ENCODE results near the gene PAPPA2. TPM values are rescaled to one million over a fixed set of nuclear protein-coding genes. Genes with fewer than 3 reads are reported as not detected.

The PAPPA2 gene
- total and polyA plus RNA-seq, 7 experiments from 2014 or later = 0.07 to 0.29 (median 0.21) TPM; not detected in 4

- Histone ChIP-seq H3K9me3 (ENCODE audit: control insufficient read depth in 2 of 3, low read length in 3 of 3) (no peaks in the 10 kb centered on the region), H3K27me3 (ENCODE audit: control insufficient read depth in 2 of 2, insufficient read depth in 2 of 2, low read length in 2 of 2) (no peaks in the 10 kb centered on the region), H3K4me3 (ENCODE audit: low read length) (no peak overlapping the region), H3K36me3 (ENCODE audit: control insufficient read depth in 2 of 3, insufficient read depth in 3 of 3, low read length in 3 of 3) (no peaks in the 10 kb centered on the region), H3K27ac (ENCODE audit: low read depth, low read length) (no peak overlapping the region), H3K4me1 (ENCODE audit: control insufficient read depth in 2 of 2, insufficient read depth in 2 of 2, low read length in 2 of 2) (no peaks in the 10 kb centered on the region)
- Mint-ChIP-seq H3K4me1 (no peaks in the 10 kb centered on the region), H3K4me3 (no peak overlapping the region), H3K27me3 (peaks cover 0 to 4% (median 0%) of the 10 kb centered on the region in 5 donors), H3K27ac (no peak overlapping the region), H3K9me3 (peaks cover 0 to 5% (median 0%) of the 10 kb centered on the region in 11 donors), H3K36me3 (no peaks in the 10 kb centered on the region)
- DNase-seq (no peak), ATAC-seq (no peak)
- ChIA-PET POLR2A (no interaction called here), CTCF (no interaction called here)
- intact Hi-C loops (cut with micrococcal nuclease) = no loop called here
These were observed 132.2 kb downstream of the PAPPA2 start for GRCh38 chr1:176595217-176595616.

- no peaks in the 10 kb centered on the region for H3K9me3 ChIP-seq (ENCODE audit: control insufficient read depth in 2 of 3, low read length in 3 of 3)
- no peaks in the 10 kb centered on the region for H3K27me3 ChIP-seq (ENCODE audit: control insufficient read depth in 2 of 2, insufficient read depth in 2 of 2, low read length in 2 of 2)
- intact Hi-C loops (cut with micrococcal nuclease) = no loop called here
- ChIA-PET POLR2A (no interaction called here), CTCF (no interaction called here)
- no peaks in the 10 kb centered on the region for H3K36me3 ChIP-seq (ENCODE audit: control insufficient read depth in 2 of 3, insufficient read depth in 3 of 3, low read length in 3 of 3)
- no peak for ATAC-seq
- H3K27me3 Mint-ChIP-seq = no peaks in the 10 kb centered on the region
- H3K27ac ChIP-seq (ENCODE audit: low read depth, low read length) = no peak overlapping the region
- H3K4me3 ChIP-seq (ENCODE audit: low read length) = no peak overlapping the region
- no peak for DNase-seq
- no peak overlapping the region for H3K4me3 Mint-ChIP-seq
- no peaks in the 10 kb centered on the region for H3K4me1 Mint-ChIP-seq
- no peak overlapping the region for H3K27ac Mint-ChIP-seq
- no peaks in the 10 kb centered on the region for H3K36me3 Mint-ChIP-seq
- peaks cover 0 to 4% (median 0%) of the 10 kb centered on the region in 11 donors for H3K9me3 Mint-ChIP-seq
- H3K4me1 ChIP-seq (ENCODE audit: control insufficient read depth in 2 of 2, insufficient read depth in 2 of 2, low read length in 2 of 2) = no peaks in the 10 kb centered on the region
These were observed 138.4 kb downstream of the PAPPA2 start for GRCh38 chr1:176601348-176601747.

DNA sequence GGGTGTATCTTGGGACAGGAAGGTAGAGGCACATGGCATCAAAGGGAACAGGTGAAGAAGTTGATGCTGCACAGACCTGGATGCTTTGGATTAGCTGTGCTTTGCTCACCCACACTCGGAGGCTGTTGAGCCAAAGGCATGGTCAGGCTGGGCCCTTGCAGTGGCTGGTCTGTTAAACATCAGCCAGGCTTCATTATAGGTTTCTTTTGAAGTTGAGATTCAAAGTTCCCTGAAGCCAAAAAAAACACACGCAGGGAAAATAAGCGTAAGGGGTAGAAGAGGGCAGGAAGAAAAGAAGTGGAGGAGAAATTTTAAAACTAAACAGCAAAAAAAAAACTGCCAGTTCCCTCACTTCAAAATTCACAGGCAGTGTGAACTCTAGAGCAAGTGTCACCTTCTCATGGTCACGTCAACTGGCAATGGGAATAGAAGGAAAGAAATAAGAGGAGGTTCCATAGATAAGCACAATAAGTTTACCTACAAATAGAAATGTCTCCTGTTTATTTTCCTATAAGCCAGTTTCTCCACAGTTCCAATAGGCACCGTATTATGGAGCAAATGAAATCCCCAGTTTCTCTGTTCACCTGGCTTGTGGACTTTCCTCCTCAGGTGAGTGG lies 139.5 kb downstream of the PAPPA2 start:
- Mint-ChIP-seq H3K9me3 (peaks cover 0 to 4% (median 0%) of the 10 kb centered on the region in 11 donors), H3K4me3 (no peak overlapping the region), H3K27me3 (no peaks in the 10 kb centered on the region), H3K36me3 (no peaks in the 10 kb centered on the region), H3K27ac (no peak overlapping the region), H3K4me1 (no peaks in the 10 kb centered on the region)
- no peak overlapping the region for H3K4me3 ChIP-seq (ENCODE audit: low read length)
- no peaks in the 10 kb centered on the region for H3K27me3 ChIP-seq (ENCODE audit: control insufficient read depth in 2 of 2, insufficient read depth in 2 of 2, low read length in 2 of 2)
- H3K36me3 ChIP-seq (ENCODE audit: control insufficient read depth in 2 of 3, insufficient read depth in 3 of 3, low read length in 3 of 3) = no peaks in the 10 kb centered on the region
- POLR2A ChIA-PET = no interaction called here
- ATAC-seq (no peak), DNase-seq (no peak)
- no peak overlapping the region for H3K27ac ChIP-seq (ENCODE audit: low read depth, low read length)
- CTCF ChIA-PET = no interaction called here
- intact Hi-C loops (cut with micrococcal nuclease) = no loop called here
- H3K9me3 ChIP-seq (ENCODE audit: control insufficient read depth in 2 of 3, low read length in 3 of 3) = no peaks in the 10 kb centered on the region
- no peaks in the 10 kb centered on the region for H3K4me1 ChIP-seq (ENCODE audit: control insufficient read depth in 2 of 2, insufficient read depth in 2 of 2, low read length in 2 of 2)

DNA sequence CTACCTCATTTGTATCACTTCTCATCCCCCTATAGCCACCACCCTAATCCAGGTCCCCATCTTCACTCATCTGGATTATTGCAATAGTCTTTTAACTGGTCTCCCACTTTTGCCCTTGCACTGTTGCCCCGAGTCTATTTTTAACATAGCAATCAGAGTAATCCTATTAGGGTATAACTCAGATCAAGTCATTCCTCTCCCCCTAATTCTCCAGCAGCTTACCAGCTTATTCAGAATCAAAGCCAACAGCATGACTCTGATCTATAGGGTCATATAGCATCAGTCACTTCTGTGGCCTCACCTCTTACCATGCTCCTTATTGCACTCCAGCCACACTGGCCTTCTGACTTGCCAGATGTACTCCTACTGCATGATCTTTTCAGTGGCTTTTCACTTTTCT lies 140.7 kb downstream of the PAPPA2 start:
- Histone ChIP-seq H3K27ac (ENCODE audit: low read depth, low read length) (no peak overlapping the region), H3K4me1 (ENCODE audit: control insufficient read depth in 2 of 2, insufficient read depth in 2 of 2, low read length in 2 of 2) (no peaks in the 10 kb centered on the region), H3K36me3 (ENCODE audit: control insufficient read depth in 2 of 3, insufficient read depth in 3 of 3, low read length in 3 of 3) (no peaks in the 10 kb centered on the region), H3K9me3 (ENCODE audit: control insufficient read depth in 2 of 3, low read length in 3 of 3) (no peaks in the 10 kb centered on the region), H3K4me3 (ENCODE audit: low read length) (no peak overlapping the region), H3K27me3 (ENCODE audit: control insufficient read depth in 2 of 2, insufficient read depth in 2 of 2, low read length in 2 of 2) (no peaks in the 10 kb centered on the region)
- Mint-ChIP-seq H3K36me3 (no peaks in the 10 kb centered on the region), H3K4me3 (no peak overlapping the region), H3K4me1 (no peaks in the 10 kb centered on the region), H3K27me3 (no peaks in the 10 kb centered on the region), H3K9me3 (peaks cover 0 to 4% (median 0%) of the 10 kb centered on the region in 11 donors), H3K27ac (no peak overlapping the region)
- intact Hi-C loops (cut with micrococcal nuclease) = no loop called here
- no peak for DNase-seq
- CTCF ChIA-PET = no interaction called here
- POLR2A ChIA-PET = no interaction called here
- no peak for ATAC-seq

- DNase-seq = no peak
- POLR2A ChIA-PET = no interaction called here
- Histone ChIP-seq H3K4me1 (ENCODE audit: control insufficient read depth in 2 of 2, insufficient read depth in 2 of 2, low read length in 2 of 2) (no peaks in the 10 kb centered on the region), H3K4me3 (ENCODE audit: low read length) (no peak overlapping the region), H3K36me3 (ENCODE audit: control insufficient read depth in 2 of 3, insufficient read depth in 3 of 3, low read length in 3 of 3) (no peaks in the 10 kb centered on the region), H3K9me3 (ENCODE audit: control insufficient read depth in 2 of 3, low read length in 3 of 3) (no peaks in the 10 kb centered on the region), H3K27ac (ENCODE audit: low read depth, low read length) (no peak overlapping the region), H3K27me3 (ENCODE audit: control insufficient read depth in 2 of 2, insufficient read depth in 2 of 2, low read length in 2 of 2) (no peaks in the 10 kb centered on the region)
- H3K4me1 Mint-ChIP-seq = no peaks in the 10 kb centered on the region
- CTCF ChIA-PET = no interaction called here
- peaks cover 0 to 4% (median 0%) of the 10 kb centered on the region in 11 donors for H3K9me3 Mint-ChIP-seq
- H3K36me3 Mint-ChIP-seq = no peaks in the 10 kb centered on the region
- no peak overlapping the region for H3K27ac Mint-ChIP-seq
- no peak for ATAC-seq
- H3K27me3 Mint-ChIP-seq = peaks cover 0 to 6% (median 0%) of the 10 kb centered on the region in 5 donors
- no peak overlapping the region for H3K4me3 Mint-ChIP-seq
- intact Hi-C loops (cut with micrococcal nuclease) = no loop called here
These were observed 141.5 kb downstream of the PAPPA2 start for GRCh38 chr1:176604461-176604860.

GRCh38 chr1:176605176-176605575 lies 142.2 kb downstream of the PAPPA2 start:
- no peak for DNase-seq
- H3K36me3 ChIP-seq (ENCODE audit: control insufficient read depth in 2 of 3, insufficient read depth in 3 of 3, low read length in 3 of 3) = no peaks in the 10 kb centered on the region
- no peaks in the 10 kb centered on the region for H3K9me3 ChIP-seq (ENCODE audit: control insufficient read depth in 2 of 3, low read length in 3 of 3)
- no peaks in the 10 kb centered on the region for H3K4me1 ChIP-seq (ENCODE audit: control insufficient read depth in 2 of 2, insufficient read depth in 2 of 2, low read length in 2 of 2)
- H3K4me1 Mint-ChIP-seq = no peaks in the 10 kb centered on the region
- H3K27me3 ChIP-seq (ENCODE audit: control insufficient read depth in 2 of 2, insufficient read depth in 2 of 2, low read length in 2 of 2) = no peaks in the 10 kb centered on the region
- peaks cover 0 to 4% (median 0%) of the 10 kb centered on the region in 11 donors for H3K9me3 Mint-ChIP-seq
- H3K27ac ChIP-seq (ENCODE audit: low read depth, low read length) = no peak overlapping the region
- ATAC-seq = no peak
- H3K27ac Mint-ChIP-seq = no peak overlapping the region
- H3K4me3 Mint-ChIP-seq = no peak overlapping the region
- intact Hi-C loops (cut with micrococcal nuclease) = no loop called here
- no peak overlapping the region for H3K4me3 ChIP-seq (ENCODE audit: low read length)
- ChIA-PET POLR2A (no interaction called here), CTCF (no interaction called here)
- peaks cover 0 to 14% (median 0%) of the 10 kb centered on the region in 5 donors for H3K27me3 Mint-ChIP-seq
- H3K36me3 Mint-ChIP-seq = no peaks in the 10 kb centered on the region

DNA sequence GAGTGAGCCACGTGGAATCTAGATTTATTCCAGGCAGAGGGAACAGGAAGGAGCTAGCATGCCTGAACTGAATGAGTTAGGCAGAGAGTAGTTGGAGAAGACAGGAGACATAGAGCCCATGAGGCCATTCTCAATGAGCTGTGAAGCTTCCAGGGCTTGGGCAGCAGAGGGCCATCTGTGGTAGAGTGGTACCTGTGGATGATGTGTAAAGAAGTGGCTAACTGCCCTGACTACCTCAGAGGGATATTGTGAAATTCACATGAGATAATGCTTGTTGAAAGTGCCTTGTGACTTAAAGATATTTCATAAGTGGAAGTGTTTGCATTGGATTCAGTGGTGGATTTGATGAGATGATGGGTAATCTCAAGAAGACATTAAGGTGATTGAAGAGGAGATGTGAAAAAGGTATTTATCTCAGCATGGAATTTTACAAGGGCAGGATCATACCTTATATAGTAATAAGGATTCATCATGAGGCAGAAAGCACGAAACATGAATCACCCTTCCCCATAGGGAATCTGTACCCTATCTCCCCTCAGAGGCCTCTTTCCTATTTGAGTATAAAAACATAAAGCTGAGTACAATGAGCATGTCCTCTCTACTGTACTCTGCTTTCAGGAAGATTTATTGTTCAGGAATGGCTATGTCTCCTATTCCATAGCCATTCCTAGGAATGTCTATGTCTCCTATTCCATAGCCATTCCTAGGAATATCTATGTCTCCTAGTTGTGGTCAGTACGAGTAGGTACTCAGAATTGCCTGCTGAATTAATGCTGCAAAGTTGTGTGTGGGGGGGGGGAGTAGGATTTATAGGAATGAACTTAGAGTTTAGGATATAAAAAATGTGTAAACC lies 146.8 kb downstream of the PAPPA2 start:
- DNase-seq = no peak
- no peak overlapping the region for H3K27ac ChIP-seq (ENCODE audit: low read depth, low read length)
- H3K4me3 ChIP-seq (ENCODE audit: low read length) = no peak overlapping the region
- Mint-ChIP-seq H3K4me3 (no peak overlapping the region), H3K27ac (no peak overlapping the region), H3K9me3 (peaks cover 0 to 7% (median 0%) of the 10 kb centered on the region in 11 donors), H3K27me3 (peaks cover 0 to 15% (median 5%) of the 10 kb centered on the region in 5 donors), H3K4me1 (no peaks in the 10 kb centered on the region), H3K36me3 (no peaks in the 10 kb centered on the region)
- H3K9me3 ChIP-seq (ENCODE audit: control insufficient read depth in 2 of 3, low read length in 3 of 3) = no peaks in the 10 kb centered on the region
- no peaks in the 10 kb centered on the region for H3K36me3 ChIP-seq (ENCODE audit: control insufficient read depth in 2 of 3, insufficient read depth in 3 of 3, low read length in 3 of 3)
- no peaks in the 10 kb centered on the region for H3K4me1 ChIP-seq (ENCODE audit: control insufficient read depth in 2 of 2, insufficient read depth in 2 of 2, low read length in 2 of 2)
- H3K27me3 ChIP-seq (ENCODE audit: control insufficient read depth in 2 of 2, insufficient read depth in 2 of 2, low read length in 2 of 2) = no peaks in the 10 kb centered on the region
- no peak for ATAC-seq
- POLR2A ChIA-PET = no interaction called here
- CTCF ChIA-PET = no interaction called here
- intact Hi-C loops (cut with micrococcal nuclease) = no loop called here
